Smooth muscle cell (in vitro differentiated cells): ENCODE results near the gene FAR2. TPM values are rescaled to one million over a fixed set of nuclear protein-coding genes. Genes with fewer than 3 reads are reported as not detected.

Experiments
- DNase-seq: peaks from one replicate; lab custom pipeline; 2025; ENCODE audit not compliant: unreplicated experiment; lab: John Stamatoyannopoulos, UW
- H2AFZ ChIP-seq: fragments of 200-600 bp; sonication (generic); 2 replicates; pipeline ENCODE4 v1.6.0; 2016; ENCODE audit warnings: antibody characterized with exemption, low read depth, mild to moderate bottlenecking
- H3F3A ChIP-seq: fragments of 200-600 bp; sonication (generic); 2 replicates; pipeline ENCODE4 v1.6.0; 2017; ENCODE audit warnings: antibody characterized with exemption, low read depth
- H3K27ac ChIP-seq: fragments of 200-600 bp; sonication (generic); 2 replicates; pipeline ENCODE4 v1.5.1; 2016; ENCODE audit warnings: low read depth, mild to moderate bottlenecking
- H3K27me3 ChIP-seq: fragments of 200-600 bp; sonication (generic); 2 replicates; pipeline ENCODE4 v1.6.1; 2016; ENCODE audit warnings: low read depth, mild to moderate bottlenecking
- H3K36me3 ChIP-seq: fragments of 200-600 bp; sonication (generic); 2 replicates; pipeline ENCODE4 v1.5.1; 2016; ENCODE audit warnings: low read depth
- H3K4me1 ChIP-seq: fragments of 200-600 bp; sonication (generic); 2 replicates; pipeline ENCODE4 v1.5.1; 2016; ENCODE audit warnings: low read depth
- H3K4me2 ChIP-seq: fragments of 200-600 bp; sonication (generic); 2 replicates; pipeline ENCODE4 v1.6.0; 2016; ENCODE audit warnings: mild to moderate bottlenecking
- H3K4me3 ChIP-seq: fragments of 200-600 bp; sonication (generic); 2 replicates; pipeline ENCODE4 v1.5.1; 2016; ENCODE audit warnings: mild to moderate bottlenecking
- H3K79me2 ChIP-seq: fragments of 200-600 bp; sonication (generic); 2 replicates; pipeline ENCODE4 v1.6.0; 2016; ENCODE audit warnings: low read depth, mild to moderate bottlenecking
- H3K9ac ChIP-seq: fragments of 200-600 bp; sonication (generic); 2 replicates; pipeline ENCODE4 v1.6.0; 2016; ENCODE audit warnings: low read depth
- H3K9me3 ChIP-seq: fragments of 200-600 bp; sonication (generic); replicated peaks from 2 replicates; pipeline ENCODE4 v1.5.1; 2016; ENCODE audit warnings: low read depth
- H4K20me1 ChIP-seq: fragments of 200-600 bp; sonication (generic); 2 replicates; pipeline ENCODE4 v1.6.0; 2016; ENCODE audit warnings: low read depth
- CTCF ChIP-seq: fragments of 200-600 bp; sonication (generic); IDR thresholded peaks from 2 replicates; pipeline ENCODE4 v1.5.1; 2017; ENCODE audit warnings: borderline replicate concordance, mild to moderate bottlenecking, antibody characterized with exemption; ENCODE audit not compliant: insufficient read depth, poor library complexity, severe bottlenecking
- WGBS: methylation state at CpG from one replicate; pipeline ENCODE4 v1.1.7; 2016; ENCODE audit warnings: low lambda C conversion rate; 5-methylcytosine and 5-hydroxymethylcytosine counted together
- polyA plus RNA-seq: library from polyadenylated mRNA; unstranded; fragments of >200 nt; fragmentation: Nextera tagmentation; extraction: Ambion mirVana; gene quantifications from 2 replicates; pipeline ENCODE4 v1.2.1, GENCODE V29; 2016
- total RNA-seq: library from RNA; depleted of rRNA; stranded (reverse); fragments of >200 nt; gene quantifications from 2 replicates; pipeline ENCODE4 v1.2.3, GENCODE V29; 2014

Gene FAR2
- total and polyA plus RNA-seq, 2 experiments from 2014 or later = 1.5 to 8.5 TPM

GRCh38 chr12:29343022-29343799, 194.1 kb downstream of the FAR2 start:
- DNase-seq = no peak
- Histone ChIP-seq H3K27ac (no peak overlapping the region), H3K9ac (no peak overlapping the region), H2AFZ (no peak overlapping the region), H3K4me2 (no peak overlapping the region), H3K9me3 (no peaks in the 10 kb centered on the region), H3K79me2 (no peaks in the 10 kb centered on the region), H3K4me1 (no peaks in the 10 kb centered on the region), H3K4me3 (no peak overlapping the region), H3K27me3 (no peaks in the 10 kb centered on the region), H3F3A (no peaks in the 10 kb centered on the region), H4K20me1 (no peaks in the 10 kb centered on the region), H3K36me3 (peaks cover 9% of the 10 kb centered on the region)
- 94% methylated on average over 2 of the region's 2 CpGs for WGBS
- no peak for TF ChIP-seq CTCF

GRCh38 chr12:29346769-29347421, 197.8 kb downstream of the FAR2 start:
- TF ChIP-seq CTCF = no peak
- H3K27ac ChIP-seq = no peak overlapping the region
- no peaks in the 10 kb centered on the region for H3K79me2 ChIP-seq
- no peak overlapping the region for H2AFZ ChIP-seq
- H3K36me3 ChIP-seq = no peaks in the 10 kb centered on the region
- no peaks in the 10 kb centered on the region for H3F3A ChIP-seq
- H3K4me2 ChIP-seq = no peak overlapping the region
- WGBS = 98% methylated on average over 3 of the region's 3 CpGs
- H3K4me3 ChIP-seq = no peak overlapping the region
- H3K4me1 ChIP-seq = no peaks in the 10 kb centered on the region
- H3K9me3 ChIP-seq = no peaks in the 10 kb centered on the region
- no peaks in the 10 kb centered on the region for H4K20me1 ChIP-seq
- H3K27me3 ChIP-seq = no peaks in the 10 kb centered on the region
- H3K9ac ChIP-seq = no peak overlapping the region
- no peak for DNase-seq

GRCh38 chr12:29350080-29350479, 201.0 kb downstream of the FAR2 start:
- no peaks in the 10 kb centered on the region for H3K9me3 ChIP-seq
- H4K20me1 ChIP-seq = no peaks in the 10 kb centered on the region
- no peak overlapping the region for H3K4me3 ChIP-seq
- H3K4me1 ChIP-seq = no peaks in the 10 kb centered on the region
- H2AFZ ChIP-seq = no peak overlapping the region
- no peaks in the 10 kb centered on the region for H3F3A ChIP-seq
- TF ChIP-seq CTCF = no peak
- no peaks in the 10 kb centered on the region for H3K27me3 ChIP-seq
- no peak overlapping the region for H3K9ac ChIP-seq
- H3K4me2 ChIP-seq = no peak overlapping the region
- no peak overlapping the region for H3K27ac ChIP-seq
- no peaks in the 10 kb centered on the region for H3K79me2 ChIP-seq
- no peak for DNase-seq
- peaks cover 7% of the 10 kb centered on the region for H3K36me3 ChIP-seq
